ENCODE results near the gene PER3. TPM values are rescaled to one million over a fixed set of nuclear protein-coding genes. Genes with fewer than 3 reads are reported as not detected.

The PER3 gene
- total RNA-seq, 1 experiment from 2014 or later = 2.5 TPM

DNA sequence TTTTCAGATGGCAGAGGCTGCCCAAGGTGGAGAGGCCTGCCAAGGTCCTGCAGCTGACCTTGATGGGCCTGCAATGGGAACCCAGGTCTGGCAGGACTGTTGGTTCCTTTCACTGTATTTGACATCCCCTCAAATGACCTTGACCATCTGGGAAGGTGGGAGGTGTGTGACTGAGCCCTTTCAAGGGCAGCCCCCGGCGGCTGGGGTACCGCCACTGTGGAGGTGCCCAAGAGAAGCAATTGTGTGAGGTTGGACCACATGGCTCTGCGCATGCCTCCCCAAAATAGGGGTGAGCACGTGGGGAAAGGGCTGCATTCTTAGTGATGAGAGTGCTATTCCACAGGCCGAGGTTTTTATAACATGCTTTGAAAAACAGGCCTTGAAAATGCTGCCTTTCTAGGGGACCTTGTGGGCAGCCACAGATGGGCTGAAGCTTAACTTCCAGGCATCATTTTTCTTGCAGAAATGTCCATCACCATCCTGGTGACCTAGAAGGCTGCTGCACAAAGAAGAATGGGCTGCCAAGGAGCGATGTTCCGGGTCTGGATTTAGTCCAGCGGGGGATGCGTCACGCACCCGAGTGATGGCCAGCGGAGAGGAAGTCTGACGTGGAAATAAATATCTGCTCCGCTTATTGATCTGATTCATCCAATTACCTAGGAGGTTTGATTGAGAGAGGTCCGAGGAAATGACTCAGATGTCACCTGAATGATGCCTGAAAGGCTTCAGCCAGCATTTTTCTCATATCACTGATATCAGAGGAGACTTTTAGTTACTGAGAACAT is 85.2 kb downstream of the PER3 start:
- no peak for DNase-seq (ENCODE audit: low read depth)

- no peak for DNase-seq (ENCODE audit: low read depth)
These were observed 87.0 kb downstream of the PER3 start for GRCh38 chr1:7871136-7871535.

DNA sequence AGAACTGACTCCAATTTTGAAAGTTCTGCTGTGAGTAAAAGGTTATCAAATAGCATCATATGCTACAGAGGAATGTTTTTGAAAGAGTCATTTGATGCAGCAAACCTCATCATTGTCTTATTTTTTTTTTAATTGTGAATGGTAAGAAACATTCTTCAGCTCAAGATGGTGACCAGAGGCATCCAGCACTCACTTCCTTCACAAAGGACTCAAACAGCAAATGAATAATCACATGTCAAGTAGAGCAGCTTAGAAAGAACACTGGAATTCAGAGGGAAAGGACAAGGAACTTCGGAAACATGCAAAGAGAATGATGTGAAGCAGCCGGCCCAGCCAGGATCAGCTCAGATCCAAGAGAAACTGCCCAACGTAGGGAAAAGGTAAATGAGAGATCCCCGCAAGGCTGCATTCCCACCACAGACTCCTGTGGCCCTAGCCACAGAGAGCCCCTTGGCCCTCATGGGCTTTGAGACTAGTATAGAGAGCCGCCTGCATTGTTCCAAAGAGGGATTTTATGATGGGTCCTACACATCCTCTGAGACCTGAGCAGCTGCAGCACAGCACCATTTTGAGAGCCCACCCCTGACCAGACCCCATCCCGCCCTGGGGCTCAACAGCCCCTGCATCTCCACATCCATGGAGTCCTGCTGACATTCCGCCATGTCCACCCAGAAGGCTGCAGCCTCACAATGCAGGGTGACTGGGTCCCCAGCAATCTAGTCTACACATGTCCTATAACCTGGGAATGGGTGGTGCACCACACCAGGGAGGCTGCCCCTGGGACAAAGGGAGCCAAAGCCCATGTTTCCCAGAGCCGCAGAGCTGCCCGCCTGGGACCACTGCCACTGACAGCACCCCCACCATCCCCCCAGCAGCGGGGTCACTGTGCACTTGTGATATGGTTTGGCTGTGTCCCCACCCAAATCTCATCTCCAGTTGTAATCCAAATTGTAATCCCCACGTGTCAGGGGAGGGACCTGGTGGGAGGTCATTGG is 90.0 kb downstream of the PER3 start:
- DNase-seq (ENCODE audit: low read depth) = no peak

GRCh38 chr1:7878027-7878426 is 93.9 kb downstream of the PER3 start:
- no peak for DNase-seq (ENCODE audit: low read depth)

- no peak for DNase-seq (ENCODE audit: low read depth)
These were observed 95.1 kb downstream of the PER3 start for GRCh38 chr1:7879228-7879627.

GRCh38 chr1:7884757-7885156 is 100.7 kb downstream of the PER3 start:
- no peak for DNase-seq (ENCODE audit: low read depth)

- DNase-seq (ENCODE audit: low read depth) = no peak
These were observed 101.7 kb downstream of the PER3 start for GRCh38 chr1:7885513-7886404.

DNA sequence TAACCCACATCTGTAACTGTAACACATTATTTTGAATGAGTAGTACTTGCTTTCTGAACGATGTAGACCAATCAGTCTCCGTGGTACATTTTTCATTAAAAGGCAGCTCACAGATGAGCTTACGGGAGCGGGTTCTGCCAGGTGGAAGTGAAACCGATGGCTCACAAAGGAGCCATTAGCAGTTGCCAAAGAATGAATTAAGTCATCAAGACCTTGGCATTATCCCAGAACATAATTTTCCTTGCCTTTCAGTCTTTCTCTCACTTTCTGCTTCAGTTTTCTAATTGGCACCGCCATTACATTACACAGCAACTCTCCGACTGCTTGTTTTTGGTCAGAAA is 102.3 kb downstream of the PER3 start:
- DNase-seq (ENCODE audit: low read depth) = peak; percentile 8

DNA sequence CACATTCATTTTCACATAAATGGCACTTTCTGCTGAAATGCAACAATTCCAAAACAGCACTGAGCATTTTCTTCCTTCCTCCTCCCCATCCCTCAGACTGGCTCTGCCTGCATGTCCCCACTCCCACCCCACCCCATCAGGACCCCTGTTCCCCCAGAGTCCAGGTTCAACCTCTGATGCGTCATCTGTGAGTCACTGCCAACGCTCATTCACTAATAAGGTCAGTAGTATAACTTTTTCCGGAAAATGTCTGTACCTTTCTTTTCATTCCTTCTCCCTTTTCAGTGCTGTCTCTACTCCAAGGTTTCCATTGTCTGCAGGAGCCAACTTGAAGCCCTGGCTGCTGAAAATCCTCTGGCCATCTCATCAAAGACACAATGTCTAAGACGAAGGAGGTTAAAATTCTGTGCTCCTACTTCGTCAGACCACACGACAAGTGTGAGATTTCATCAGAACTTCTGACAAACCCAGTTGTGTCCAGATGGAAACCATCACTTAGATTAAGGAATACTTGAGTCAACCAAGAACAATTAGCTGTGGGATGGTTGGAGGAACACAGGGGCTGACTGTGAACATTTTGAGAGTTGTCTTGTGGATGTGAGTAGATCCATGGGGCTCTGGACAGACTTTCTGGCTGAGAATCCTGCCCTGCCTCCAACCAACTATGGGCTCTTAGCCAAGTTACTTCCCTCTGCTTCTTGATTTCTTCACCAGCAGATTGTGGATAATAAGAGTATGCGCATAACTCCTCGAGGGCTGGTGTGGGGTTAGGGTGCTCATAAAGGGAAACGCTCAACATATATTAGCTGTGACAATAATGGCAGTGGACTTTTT is 104.4 kb downstream of the PER3 start:
- DNase-seq (ENCODE audit: low read depth) = no peak

GRCh38 chr1:7890853-7891252 is 106.8 kb downstream of the PER3 start:
- no peak for DNase-seq (ENCODE audit: low read depth)

DNA sequence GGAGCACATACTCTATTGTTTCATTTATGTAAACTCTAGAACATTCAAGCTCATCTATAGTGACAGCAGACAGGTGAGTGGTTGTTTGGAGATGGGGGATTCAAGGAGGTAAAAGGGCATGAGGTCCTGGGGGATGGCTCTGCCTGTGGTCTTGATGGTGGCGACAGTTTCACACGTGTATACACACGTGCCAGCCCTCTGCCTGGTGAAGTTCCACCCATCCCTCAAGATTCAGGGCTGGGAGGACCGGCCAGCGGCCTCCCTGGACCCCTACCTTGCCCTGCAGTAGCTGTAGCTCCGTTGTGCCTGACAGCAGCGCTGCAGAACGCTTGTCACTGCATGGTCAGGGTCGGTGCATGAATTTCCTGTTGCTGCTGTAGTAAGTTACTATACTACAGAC is 107.7 kb downstream of the PER3 start:
- no peak for DNase-seq (ENCODE audit: low read depth)

- DNase-seq (ENCODE audit: low read depth) = peak; percentile 81
These were observed 109.6 kb downstream of the PER3 start for GRCh38 chr1:7893529-7894180.

Other genes starting within 250 kb of the PER3 start
- 161 and 225 TPM in 2 replicates for gene VAMP3, start 13.0 kb upstream of the PER3 start, total RNA-seq (2014; rRNA removed)
- gene UTS2, start 68.8 kb downstream of the PER3 start, total RNA-seq (2014; rRNA removed) = not detected in 2 replicates
- 0.06 TPM in 1 of 2 replicates, not detected in the other for gene TNFRSF9, start 156.5 kb downstream of the PER3 start, total RNA-seq (2014; rRNA removed)
- gene PARK7, start 177.4 kb downstream of the PER3 start, total RNA-seq (2014; rRNA removed) = 257 and 295 TPM in 2 replicates
- 313 and 316 TPM in 2 replicates for gene ERRFI1, start 242.0 kb downstream of the PER3 start, total RNA-seq (2014; rRNA removed)